GM12892 (cell line): ENCODE measurements around the gene RNF212B.

ENCODE experiments used
- POLR2A ChIP-seq: IDR thresholded peaks from 2 replicates; pipeline ENCODE4 v1.6.1; 2011; ENCODE audit warnings: low read depth, low read length, control low read depth
- POLR2AphosphoS5 ChIP-seq: IDR thresholded peaks from 2 replicates; pipeline ENCODE4 v1.6.1; 2011; ENCODE audit warnings: low read depth, low read length, control low read depth
- TAF1 ChIP-seq: IDR thresholded peaks from 2 replicates; pipeline ENCODE4 v1.6.1; 2011; ENCODE audit warnings: low read depth, mild to moderate bottlenecking, control low read depth, low read length, borderline replicate concordance

GRCh38 chr14:23299986-23300686 lies 62.4 kb downstream of the RNF212B start:
- TF ChIP-seq POLR2A (no peak), TAF1 (no peak), POLR2AphosphoS5 (no peak)
